Measurements from ENCODE around the gene VPS11.

DNA sequence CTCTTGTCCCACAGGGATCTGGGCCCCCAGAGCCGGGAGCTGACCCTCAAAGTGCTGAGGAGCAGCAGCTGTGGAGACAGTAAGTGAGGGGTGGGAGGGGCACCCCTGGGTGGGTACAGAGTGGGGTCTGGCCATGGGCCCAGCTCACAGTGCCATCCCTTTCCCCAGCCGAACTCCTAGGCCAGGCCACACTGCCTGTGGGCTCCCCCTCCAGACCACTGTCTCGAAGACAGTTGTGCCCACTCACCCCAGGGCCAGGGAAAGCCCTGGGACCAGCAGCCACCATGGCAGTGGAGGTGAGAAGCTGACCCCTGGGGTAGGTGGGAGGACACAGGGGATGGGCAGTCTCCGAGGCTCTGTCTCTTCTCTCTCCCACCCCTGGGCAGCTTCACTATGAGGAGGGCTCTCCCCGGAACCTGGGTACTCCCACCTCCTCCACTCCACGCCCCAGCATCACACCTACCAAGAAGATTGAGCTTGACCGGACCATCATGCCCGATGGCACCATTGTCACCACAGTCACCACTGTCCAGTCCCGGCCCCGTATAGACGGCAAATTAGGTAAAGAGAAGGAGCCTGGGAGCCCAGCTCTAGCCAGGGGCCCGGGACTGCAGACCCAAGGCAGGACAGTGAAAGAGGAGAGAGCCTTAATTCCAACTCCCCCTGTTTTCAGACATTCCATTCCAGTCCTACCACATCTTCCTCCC lies 44.8 kb downstream of the VPS11 start:
- TF ChIP-seq, protein P1, sequence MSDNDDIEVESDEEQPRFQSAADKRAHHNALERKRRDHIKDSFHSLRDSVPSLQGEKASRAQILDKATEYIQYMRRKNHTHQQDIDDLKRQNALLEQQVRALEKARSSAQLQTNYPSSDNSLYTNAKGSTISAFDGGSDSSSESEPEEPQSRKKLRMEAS (IDR thresholded peaks at IDR 0.05; ENCODE audit: low read depth, low read length) = no peak
- TF ChIP-seq POLR2A (IDR thresholded peaks at IDR 0.05; ENCODE audit: extremely low read depth, insufficient read length) = no peak
- TF ChIP-seq CTCF (IDR thresholded peaks at IDR 0.05; ENCODE audit: low read depth, low read length) = no peak
- TF ChIP-seq MYC (IDR thresholded peaks at IDR 0.05; ENCODE audit: low read depth, low read length) = no peak

Data from NB4 (cell line).